ENCODE data around the gene ZNHIT3. TPM values are rescaled to one million over a fixed set of nuclear protein-coding genes. Genes with fewer than 3 reads are reported as not detected.
"Not testable (repeated sequence)": the region's sequence is repeated elsewhere in the genome, so short reads cannot be mapped to it uniquely, and the experiment has no call there.

ZNHIT3 gene
- total and polyA plus RNA-seq, 2 of the 4 experiments (the other 2 are of a cell fraction) = 27.8 to 52.3 TPM

GRCh38 chr17:36449997-36450396 is 36.5 kb upstream of the ZNHIT3 start:
- H3K79me1 ChIP-seq (ENCODE audit: low read depth in 1 of 2, low read length in 2 of 2); H3K23ac ChIP-seq (ENCODE audit: low read depth, low read length); H3K4me2 ChIP-seq (ENCODE audit: low read depth, low read length); H2BK120ac ChIP-seq (ENCODE audit: low read depth, low read length); H3K18ac ChIP-seq (ENCODE audit: low read depth, low read length); H2AK5ac ChIP-seq (ENCODE audit: low read depth, low read length); H3K9ac ChIP-seq (ENCODE audit: low read depth, low read length); CTCF ChIA-PET; H2AFZ ChIP-seq (replicated peaks; ENCODE audit: low read length, poor library complexity); intact Hi-C loops (cut with micrococcal nuclease); dilution Hi-C loops (cut with HindIII; ENCODE audit: low sequenced_read_pairs, unreplicated experiment); H3K27me3 ChIP-seq (ENCODE audit: control insufficient read depth, insufficient read depth, low read length); BruUV-seq (replicated peaks); DNase-seq; H4K20me1 ChIP-seq (ENCODE audit: insufficient read depth, low read length); POLR2A ChIA-PET (ENCODE audit: unreplicated experiment); H3K4me3 ChIP-seq (ENCODE audit: insufficient read depth, low read depth, low read length); H3K4ac ChIP-seq (ENCODE audit: low read depth, low read length); H3K4me1 ChIP-seq (ENCODE audit: control insufficient read depth, insufficient read depth, low read length); ATAC-seq (ENCODE audit: low read depth); H3K9me1 ChIP-seq (ENCODE audit: insufficient read depth, low read length); H2AK9ac ChIP-seq (replicated peaks; ENCODE audit: low read depth, low read length, poor library complexity); H2BK20ac ChIP-seq (ENCODE audit: low read depth, low read length); H4K91ac ChIP-seq (ENCODE audit: insufficient read depth, low read depth, low read length); H3K14ac ChIP-seq (replicated peaks; ENCODE audit: low read depth, low read length); H3K9me3 ChIP-seq (ENCODE audit: control insufficient read depth, insufficient read depth, low read length); H4K5ac ChIP-seq (ENCODE audit: low read depth, low read length); H3K56ac ChIP-seq (ENCODE audit: extremely low read depth, insufficient read depth, low read length); H3K27ac ChIP-seq (ENCODE audit: insufficient read depth, low read length); H2BK15ac ChIP-seq (ENCODE audit: low read depth, low read length); H2BK5ac ChIP-seq (ENCODE audit: low read depth, low read length, poor library complexity, severe bottlenecking); H4K8ac ChIP-seq (ENCODE audit: low read depth in 2 of 2, low read length in 2 of 2); H3K36me3 ChIP-seq (ENCODE audit: control insufficient read depth, insufficient read depth, low read length): not testable (repeated sequence)
- no CpG with 5 or more reads among the region's 15 CpGs for WGBS, 2 experiments (ENCODE audit: extremely low coverage in 2 of 2, insufficient read length in 1 of 2)
- in situ Hi-C loops (cut with MboI; ENCODE audit: low sequenced_read_pairs) = loop anchor here (25.0 kb wide), 1 partner anchor 238 kb away; the partner anchor contains the start of gene CCL4L2

- H2AK5ac ChIP-seq (ENCODE audit: low read depth, low read length); H3K36me3 ChIP-seq (ENCODE audit: control insufficient read depth, insufficient read depth, low read length); H4K5ac ChIP-seq (ENCODE audit: low read depth, low read length); POLR2A ChIA-PET (ENCODE audit: unreplicated experiment); H3K9me3 ChIP-seq (ENCODE audit: control insufficient read depth, insufficient read depth, low read length); H3K23ac ChIP-seq (ENCODE audit: low read depth, low read length); H2BK5ac ChIP-seq (ENCODE audit: low read depth, low read length, poor library complexity, severe bottlenecking); H2BK20ac ChIP-seq (ENCODE audit: low read depth, low read length); H2BK15ac ChIP-seq (ENCODE audit: low read depth, low read length); H3K27me3 ChIP-seq (ENCODE audit: control insufficient read depth, insufficient read depth, low read length); H3K4me1 ChIP-seq (ENCODE audit: control insufficient read depth, insufficient read depth, low read length); H2AFZ ChIP-seq (replicated peaks; ENCODE audit: low read length, poor library complexity); CTCF ChIA-PET; H3K14ac ChIP-seq (replicated peaks; ENCODE audit: low read depth, low read length); H3K18ac ChIP-seq (ENCODE audit: low read depth, low read length); H3K9ac ChIP-seq (ENCODE audit: low read depth, low read length); H4K20me1 ChIP-seq (ENCODE audit: insufficient read depth, low read length); H3K56ac ChIP-seq (ENCODE audit: extremely low read depth, insufficient read depth, low read length); ATAC-seq (ENCODE audit: low read depth); H3K4ac ChIP-seq (ENCODE audit: low read depth, low read length); DNase-seq; H4K8ac ChIP-seq (ENCODE audit: low read depth in 2 of 2, low read length in 2 of 2); BruUV-seq (replicated peaks); H4K91ac ChIP-seq (ENCODE audit: insufficient read depth, low read depth, low read length); H3K4me3 ChIP-seq (ENCODE audit: insufficient read depth, low read depth, low read length); dilution Hi-C loops (cut with HindIII; ENCODE audit: low sequenced_read_pairs, unreplicated experiment); H3K27ac ChIP-seq (ENCODE audit: insufficient read depth, low read length); H2AK9ac ChIP-seq (replicated peaks; ENCODE audit: low read depth, low read length, poor library complexity); intact Hi-C loops (cut with micrococcal nuclease); H3K4me2 ChIP-seq (ENCODE audit: low read depth, low read length); H3K9me1 ChIP-seq (ENCODE audit: insufficient read depth, low read length); H2BK120ac ChIP-seq (ENCODE audit: low read depth, low read length); H3K79me1 ChIP-seq (ENCODE audit: low read depth in 1 of 2, low read length in 2 of 2): not testable (repeated sequence)
- no CpG with 5 or more reads among the region's 9 CpGs for WGBS, 2 experiments (ENCODE audit: extremely low coverage in 2 of 2, insufficient read length in 1 of 2)
- in situ Hi-C loops (cut with MboI; ENCODE audit: low sequenced_read_pairs) = loop anchor here (25.0 kb wide), 1 partner anchor 241 kb away; the partner anchor contains the start of gene CCL4L2
Observed at GRCh38 chr17:36452888-36453287, 33.6 kb upstream of the ZNHIT3 start.

Measured in IMR-90 (cell line).